Kidney (tissue), 14 donors: ENCODE results near the gene MS4A15. TPM values are rescaled to one million over a fixed set of nuclear protein-coding genes. Genes with fewer than 3 reads are reported as not detected.

Experiments
- DNase-seq, 5 donors: peaks; one replicate each; pipeline ENCODE4 v3.0.0-alpha.2; 2013 to 2020
- FAIRE-seq: peaks from 2 replicates; lab custom pipeline; 2012; peaks lifted over from hg19 to GRCh38; lab: Jason Lieb, UNC
- H3K27ac ChIP-seq, 2 donors: one replicate each; pipeline ENCODE4 v1.7.0; 2013; ENCODE audit warnings: low read depth in 2 of 2, low read length in 2 of 2, inconsistent platforms in 1 of 2
- H3K27me3 ChIP-seq: one replicate; pipeline ENCODE4 v1.7.1; 2013; ENCODE audit warnings: low read length, inconsistent platforms; ENCODE audit not compliant: control insufficient read depth, insufficient read depth
- H3K36me3 ChIP-seq, 3 donors: one replicate each; pipeline versions ENCODE4 v1.7.0 to v1.7.1; 2013; ENCODE audit warnings: low read length in 3 of 3, control low read depth in 1 of 3, inconsistent platforms in 1 of 3; ENCODE audit not compliant: insufficient read depth in 3 of 3, control insufficient read depth in 2 of 3
- H3K4me1 ChIP-seq, 3 donors: one replicate each; pipeline versions ENCODE4 v1.7.0 to v1.7.1; 2013; ENCODE audit warnings: low read length in 3 of 3, inconsistent platforms in 1 of 3, low read depth in 1 of 3; ENCODE audit not compliant: control insufficient read depth in 2 of 3, insufficient read depth in 2 of 3
- H3K4me3 ChIP-seq, 3 donors: one replicate each; pipeline versions ENCODE4 v1.7.0 to v1.8.1; 2013; ENCODE audit warnings: low read length in 3 of 3, control low read depth in 1 of 3, inconsistent platforms in 1 of 3
- H3K9ac ChIP-seq, 3 donors: one replicate each; pipeline versions ENCODE4 v1.7.0 to v1.7.1; 2013; ENCODE audit warnings: low read length in 3 of 3, control low read depth in 1 of 3, inconsistent platforms in 1 of 3
- H3K9me3 ChIP-seq, 3 donors: one replicate each; pipeline versions ENCODE4 v1.7.0 to v1.7.1; 2013; ENCODE audit warnings: low read length in 3 of 3, control low read depth in 1 of 3, inconsistent platforms in 1 of 3; ENCODE audit not compliant: control insufficient read depth in 2 of 3, insufficient read depth in 1 of 3
- intact Hi-C: fragments of 100-400 bp; cut with DNase I; formaldehyde crosslinking; loops from one replicate; pipeline ENCODE4 v1.11.1; 2022
- polyA plus RNA-seq: library from polyadenylated mRNA; stranded (reverse); fragments of 350-450 nt; fragmentation: Illumina TruSeq; extraction: RNeasy Lipid Tissue Mini Kit (QIAGEN cat#74804); gene quantifications from one replicate; pipeline ENCODE4 v1.2.3, GENCODE V29; 2014; ENCODE audit warnings: low read depth, low replicate concordance; ENCODE audit not compliant: insufficient read depth
- total RNA-seq: library from RNA; stranded (reverse); fragmentation: NEBNext Ultra II Directional; extraction: Animal tissue kit (Norgen Biotek cat#: 25700); gene quantifications from one replicate; pipeline ENCODE4 v1.2.1, GENCODE V29; 2021
- TF ChIP-seq, protein P1 (sequence below): IDR thresholded peaks from 3 replicates; pipeline ENCODE4 v1.5.1; 2012; ENCODE audit warnings: mild to moderate bottlenecking, moderate library complexity, borderline replicate concordance; ENCODE audit not compliant: insufficient read depth; ENCODE audit errors: extremely low read depth
- donor health status: control.
- donor health status: control.
- donor health status: control.
- donor health status: control.
- donor health status: control.
- donor health status: DM: yes; HTN: yes; CAD: no.
- donor health status: Normal renal cell carcinoma (clear cell type).

The MS4A15 gene
- total and polyA plus RNA-seq, 2 donors from 2014 or later: not detected

DNA sequence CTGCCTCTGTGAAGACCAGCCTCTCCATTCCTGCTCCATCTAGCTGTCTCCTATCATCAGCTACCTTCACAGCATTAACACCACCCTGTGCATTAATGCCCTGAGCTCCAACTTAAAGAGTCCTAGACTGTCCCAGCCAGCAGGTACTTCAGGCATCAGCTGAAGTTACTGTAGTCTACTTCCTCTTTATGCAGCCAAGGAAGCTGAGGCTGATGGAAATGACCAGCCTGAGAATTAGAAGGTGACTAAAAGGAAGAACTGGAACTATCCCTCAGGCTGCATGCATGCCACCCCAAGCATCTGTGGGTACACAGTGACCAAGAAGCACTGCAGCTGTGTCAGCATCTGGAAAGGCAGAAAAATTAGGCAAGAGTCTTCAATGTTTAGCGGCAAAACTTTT lies 56.7 kb downstream of the MS4A15 start:
- Histone ChIP-seq H3K9ac (no peak overlapping the region), H3K27ac (no peak overlapping the region), H3K4me3 (no peak overlapping the region), H3K27me3 (no peaks in the 10 kb centered on the region), H3K9me3 (peaks cover 0 to 7% (median 3%) of the 10 kb centered on the region in 3 donors), H3K4me1 (no peaks in the 10 kb centered on the region), H3K36me3 (no peaks in the 10 kb centered on the region)
- intact Hi-C loops: no loop called here
- no peak for DNase-seq
- FAIRE-seq: no peak
- TF ChIP-seq, protein P1, sequence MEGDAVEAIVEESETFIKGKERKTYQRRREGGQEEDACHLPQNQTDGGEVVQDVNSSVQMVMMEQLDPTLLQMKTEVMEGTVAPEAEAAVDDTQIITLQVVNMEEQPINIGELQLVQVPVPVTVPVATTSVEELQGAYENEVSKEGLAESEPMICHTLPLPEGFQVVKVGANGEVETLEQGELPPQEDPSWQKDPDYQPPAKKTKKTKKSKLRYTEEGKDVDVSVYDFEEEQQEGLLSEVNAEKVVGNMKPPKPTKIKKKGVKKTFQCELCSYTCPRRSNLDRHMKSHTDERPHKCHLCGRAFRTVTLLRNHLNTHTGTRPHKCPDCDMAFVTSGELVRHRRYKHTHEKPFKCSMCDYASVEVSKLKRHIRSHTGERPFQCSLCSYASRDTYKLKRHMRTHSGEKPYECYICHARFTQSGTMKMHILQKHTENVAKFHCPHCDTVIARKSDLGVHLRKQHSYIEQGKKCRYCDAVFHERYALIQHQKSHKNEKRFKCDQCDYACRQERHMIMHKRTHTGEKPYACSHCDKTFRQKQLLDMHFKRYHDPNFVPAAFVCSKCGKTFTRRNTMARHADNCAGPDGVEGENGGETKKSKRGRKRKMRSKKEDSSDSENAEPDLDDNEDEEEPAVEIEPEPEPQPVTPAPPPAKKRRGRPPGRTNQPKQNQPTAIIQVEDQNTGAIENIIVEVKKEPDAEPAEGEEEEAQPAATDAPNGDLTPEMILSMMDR: no peak

GRCh38 chr11:60814112-60814511 lies 57.4 kb downstream of the MS4A15 start:
- DNase-seq: no peak
- Histone ChIP-seq H3K9ac (no peak overlapping the region), H3K4me1 (no peaks in the 10 kb centered on the region), H3K27ac (no peak overlapping the region), H3K36me3 (no peaks in the 10 kb centered on the region), H3K4me3 (no peak overlapping the region), H3K27me3 (no peaks in the 10 kb centered on the region), H3K9me3 (peaks cover 0 to 7% (median 3%) of the 10 kb centered on the region in 3 donors)
- TF ChIP-seq, protein P1: no peak
- intact Hi-C loops: no loop called here
- no peak for FAIRE-seq

GRCh38 chr11:60816590-60817157 lies 60.0 kb downstream of the MS4A15 start:
- H3K27me3 ChIP-seq: no peaks in the 10 kb centered on the region
- intact Hi-C loops: no loop called here
- no peaks in the 10 kb centered on the region for H3K4me1 ChIP-seq
- H3K4me3 ChIP-seq: no peak overlapping the region
- TF ChIP-seq, protein P1: no peak
- H3K9ac ChIP-seq: no peak overlapping the region
- no peak for FAIRE-seq
- no peak overlapping the region for H3K27ac ChIP-seq
- DNase-seq: no peak
- no peaks in the 10 kb centered on the region for H3K36me3 ChIP-seq
- peaks cover 0 to 7% (median 3%) of the 10 kb centered on the region in 3 donors for H3K9me3 ChIP-seq

DNA sequence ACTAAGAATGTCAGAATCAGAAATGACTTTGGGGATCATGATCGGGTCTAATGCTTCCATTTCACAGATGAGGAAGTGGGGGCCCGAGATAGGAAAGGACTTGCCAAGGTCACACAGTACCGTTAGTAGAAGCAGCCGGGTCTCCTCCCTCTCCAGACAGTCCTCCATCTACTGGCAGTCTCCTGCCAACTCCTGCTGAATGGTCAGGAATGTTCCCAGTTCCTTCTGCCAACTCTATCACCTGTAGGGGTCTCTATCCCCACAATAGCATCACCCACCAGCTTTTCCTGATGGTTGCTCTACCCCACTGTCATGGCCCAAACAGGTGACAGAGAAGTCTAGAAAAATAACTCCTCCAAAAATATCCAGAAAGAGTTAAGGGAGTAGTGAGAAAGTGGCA lies 61.4 kb downstream of the MS4A15 start:
- no peak overlapping the region for H3K9ac ChIP-seq
- H3K27me3 ChIP-seq: no peaks in the 10 kb centered on the region
- no peak overlapping the region for H3K4me3 ChIP-seq
- intact Hi-C loops: no loop called here
- no peaks in the 10 kb centered on the region for H3K4me1 ChIP-seq
- H3K9me3 ChIP-seq: peaks cover 0 to 7% (median 3%) of the 10 kb centered on the region in 3 donors
- FAIRE-seq (no peak), DNase-seq (peak in 1 of 5 donors; percentile 1)
- TF ChIP-seq, protein P1: no peak
- H3K27ac ChIP-seq: no peak overlapping the region
- no peaks in the 10 kb centered on the region for H3K36me3 ChIP-seq
